Ovary (tissue), 9 donors: ENCODE results near the gene TUB. TPM values are rescaled to one million over a fixed set of nuclear protein-coding genes. Genes with fewer than 3 reads are reported as not detected.

Experiments
- DNase-seq, 5 donors: peaks; one replicate each; pipeline ENCODE4 v3.0.0-alpha.2; 2019 to 2020
- H3K27ac ChIP-seq, 2 donors: fragments of 200-600 bp; one replicate each; pipeline versions ENCODE4 v1.5.1 to v1.8.0; 2019 to 2022
- H3K27me3 ChIP-seq: fragments of 200-600 bp; one replicate; pipeline ENCODE4 v1.8.0; 2022
- H3K36me3 ChIP-seq: fragments of 200-600 bp; sonication (generic); one replicate; pipeline ENCODE4 v1.5.1; 2019
- H3K4me1 ChIP-seq: one replicate; pipeline ENCODE4 v1.8.1; 2013; ENCODE audit warnings: mild to moderate bottlenecking, moderate library complexity; ENCODE audit not compliant: insufficient read depth
- H3K4me3 ChIP-seq: fragments of 200-600 bp; sonication (generic); one replicate; pipeline ENCODE4 v1.5.1; 2017
- H3K9me3 ChIP-seq, 2 donors: fragments of 200-600 bp in 1 of 2; sonication (generic) in 1 of 2; one replicate each; pipeline versions ENCODE4 v1.5.1 to v1.8.1; 2013 to 2019; ENCODE audit warnings: mild to moderate bottlenecking in 1 of 2, moderate library complexity in 1 of 2
- CTCF ChIP-seq, 3 donors: fragments of 450-650 bp in 2 of 3; fragments of 200-600 bp in 1 of 3; IDR thresholded peaks; one replicate each; pipeline versions ENCODE4 v1.5.1 to v1.8.0; 2016 to 2022; ENCODE audit warnings: antibody characterized with exemption in 3 of 3, mild to moderate bottlenecking in 1 of 3
- EP300 ChIP-seq: sonication (generic); formaldehyde crosslinking; IDR thresholded peaks from one replicate; pipeline ENCODE4 v1.6.1; 2017; ENCODE audit warnings: antibody characterized with exemption
- POLR2A ChIP-seq: fragments of 450-650 bp; IDR thresholded peaks from one replicate; pipeline ENCODE4 v1.6.1; 2017; ENCODE audit warnings: antibody characterized with exemption, mild to moderate bottlenecking, moderate library complexity
- WGBS, 3 donors: extraction: QIAGEN DNeasy Blood & Tissue Kit in 1 of 3; methylation state at CpG; one replicate each; pipeline versions ENCODE4 v1.1.5 to v1.1.7; 2013 to 2017; 5-methylcytosine and 5-hydroxymethylcytosine counted together
- intact Hi-C, 4 donors: fragments of 100-400 bp; cut with DNase I; formaldehyde crosslinking; loops; one replicate each; pipeline versions ENCODE4 v1.11.0 to v1.15.1; 2022 to 2023
- polyA plus RNA-seq, 2 donors: library from polyadenylated mRNA; stranded (reverse); fragments of 200-250 nt in 1 of 2; fragments of 350-450 nt in 1 of 2; fragmentation: Illumina TruSeq in 1 of 2; extraction: RNeasy Lipid Tissue Mini Kit (QIAGEN cat#74804) in 1 of 2; gene quantifications; one replicate each; pipeline ENCODE4 v1.2.3, GENCODE V29; 2013 to 2014
- total RNA-seq, 7 donors: library from RNA; depleted of rRNA in 2 of 7; stranded (reverse); fragments of >200 nt in 2 of 7; fragmentation: NEBNext Ultra II Directional in 3 of 7; extraction: Animal tissue kit (Norgen Biotek cat#: 25700) in 3 of 7; gene quantifications; one replicate each; pipeline versions ENCODE4 v1.1.0 to v1.2.4, GENCODE V29; 2016 to 2023
- donor health status: DM: no; HTN: no; CAD: no; lungs with moderate emphysema.
- donor health status: DM: no; HTN: no; CAD: no.
- donor health status: Bipolar disorder and iron deficiency.
- donor health status: DM: yes; HTN: yes; CAD: no.
- donor health status: DM: no; HTN: no; CAD: no.
- donor health status: DM: yes; HTN: yes; CAD: no.

Gene TUB
- total and polyA plus RNA-seq, 9 donors, result 7.2 to 33.4 (median 22.3) TPM

- Histone ChIP-seq H3K4me3 (no peak overlapping the region), H3K36me3 (no peaks in the 10 kb centered on the region), H3K27ac (no peak overlapping the region), H3K4me1 (peaks cover 2% of the 10 kb centered on the region), H3K27me3 (no peaks in the 10 kb centered on the region), H3K9me3 (no peaks in the 10 kb centered on the region)
- DNase-seq, result no peak
- WGBS, 3 donors, result 72 to 78% (median 73%) methylated on average over 3 of the region's 3 CpGs
- intact Hi-C loops, result no loop called here
- TF ChIP-seq CTCF (IDR thresholded peaks at IDR 0.05), result no peak
- no peak for TF ChIP-seq POLR2A
- no peak for TF ChIP-seq EP300
Observed at GRCh38 chr11:8087756-8088155, 6.7 kb downstream of the TUB start.

GRCh38 chr11:8089791-8090510 is 8.9 kb downstream of the TUB start:
- Histone ChIP-seq H3K27me3 (no peaks in the 10 kb centered on the region), H3K9me3 (no peaks in the 10 kb centered on the region), H3K4me1 (peaks cover 2% of the 10 kb centered on the region), H3K36me3 (no peaks in the 10 kb centered on the region), H3K27ac (no peak overlapping the region), H3K4me3 (no peak overlapping the region)
- intact Hi-C loops, result loop anchor here in 3 of 4 donors (2.0 to 10.0 kb wide), 3 partner anchors 57 to 85 kb away; no protein-coding TSS in a partner anchor
- 84 to 91% (median 88%) methylated on average over 8 to 17 of the region's 17 CpGs for WGBS, 3 donors
- TF ChIP-seq EP300, result no peak
- TF ChIP-seq POLR2A, result no peak
- TF ChIP-seq CTCF (IDR thresholded peaks at IDR 0.05), result no peak
- no peak for DNase-seq

- Histone ChIP-seq H3K4me3 (no peak overlapping the region), H3K27me3 (no peaks in the 10 kb centered on the region), H3K4me1 (no peaks in the 10 kb centered on the region), H3K9me3 (no peaks in the 10 kb centered on the region), H3K27ac (no peak overlapping the region), H3K36me3 (no peaks in the 10 kb centered on the region)
- intact Hi-C loops, result loop anchor here in 3 of 4 donors (2.0 to 10.0 kb wide), 3 partner anchors 58 to 86 kb away; no protein-coding TSS in a partner anchor
- TF ChIP-seq EP300 (no peak), POLR2A (no peak), CTCF (IDR thresholded peaks at IDR 0.05) (peak in 2 of 3 donors; percentile 39 to 57)
- 37 to 45% (median 38%) methylated on average over 5 of the region's 5 CpGs for WGBS, 3 donors
- DNase-seq, result peak in 4 of 5 donors; percentile 48 to 65 (median 61)
Observed at GRCh38 chr11:8090756-8091155, 9.7 kb downstream of the TUB start.

GRCh38 chr11:8091721-8092120 is 10.7 kb downstream of the TUB start:
- Histone ChIP-seq H3K27me3 (no peaks in the 10 kb centered on the region), H3K36me3 (no peaks in the 10 kb centered on the region), H3K4me3 (no peak overlapping the region), H3K27ac (no peak overlapping the region), H3K9me3 (no peaks in the 10 kb centered on the region), H3K4me1 (no peaks in the 10 kb centered on the region)
- DNase-seq, result no peak
- WGBS, 3 donors, result 82 to 88% (median 84%) methylated on average over 5 of the region's 5 CpGs
- intact Hi-C loops, result loop anchor here in 3 of 4 donors (2.0 to 10.0 kb wide), 3 partner anchors 59 to 87 kb away; no protein-coding TSS in a partner anchor
- no peak for TF ChIP-seq CTCF (IDR thresholded peaks at IDR 0.05)
- TF ChIP-seq EP300, result no peak
- no peak for TF ChIP-seq POLR2A
